Glomerular endothelial cell (primary cell): ENCODE measurements around the gene DNAJB1. TPM values are rescaled to one million over a fixed set of nuclear protein-coding genes. Genes with fewer than 3 reads are reported as not detected.
"Not testable (repeated sequence)": the region's sequence is repeated elsewhere in the genome, so short reads cannot be mapped to it uniquely, and the experiment has no call there.

Experiments used
- DNase-seq: peaks from one replicate; pipeline ENCODE4 v3.0.0-alpha.2; 2011; ENCODE audit warnings: low read depth, low spot score; ENCODE audit errors: extremely low read depth
- total RNA-seq: library from RNA; depleted of rRNA; stranded (reverse); fragments of >200 nt; gene quantifications from 2 replicates; pipeline ENCODE4 v1.2.3, GENCODE V29; 2015

DNAJB1 gene
- 73.6 and 84.1 TPM in 2 replicates for total RNA-seq

GRCh38 chr19:14517840-14518505, at the start of gene DNAJB1:
Gene DNAJB1 (minus strand): TSS chr19:14518397. CDS start chr19:14518349, 48 bp downstream.
- no peak for DNase-seq

GRCh38 chr19:14567079-14567478, 48.9 kb upstream of the DNAJB1 start:
- DNase-seq, result no peak

DNA sequence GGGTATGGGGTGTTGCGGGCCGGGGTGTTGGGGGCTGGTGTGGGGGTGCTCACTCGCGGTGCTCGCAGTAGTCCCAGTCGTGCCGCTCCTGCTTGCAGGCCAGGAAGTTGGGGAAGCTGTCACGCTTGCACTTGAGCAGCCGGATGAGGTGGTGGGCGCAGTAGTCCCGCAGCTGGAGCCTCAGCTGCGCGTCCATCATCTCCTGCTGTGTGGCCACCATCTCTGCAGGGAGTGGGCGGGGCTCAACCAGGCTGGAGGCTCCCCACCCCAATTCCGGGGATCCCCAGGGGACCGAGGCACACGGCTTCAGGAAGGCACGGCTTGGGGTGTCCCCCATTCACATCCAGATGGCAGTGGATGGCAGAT, 48.5 kb upstream of the DNAJB1 start:
- no peak for DNase-seq

DNA sequence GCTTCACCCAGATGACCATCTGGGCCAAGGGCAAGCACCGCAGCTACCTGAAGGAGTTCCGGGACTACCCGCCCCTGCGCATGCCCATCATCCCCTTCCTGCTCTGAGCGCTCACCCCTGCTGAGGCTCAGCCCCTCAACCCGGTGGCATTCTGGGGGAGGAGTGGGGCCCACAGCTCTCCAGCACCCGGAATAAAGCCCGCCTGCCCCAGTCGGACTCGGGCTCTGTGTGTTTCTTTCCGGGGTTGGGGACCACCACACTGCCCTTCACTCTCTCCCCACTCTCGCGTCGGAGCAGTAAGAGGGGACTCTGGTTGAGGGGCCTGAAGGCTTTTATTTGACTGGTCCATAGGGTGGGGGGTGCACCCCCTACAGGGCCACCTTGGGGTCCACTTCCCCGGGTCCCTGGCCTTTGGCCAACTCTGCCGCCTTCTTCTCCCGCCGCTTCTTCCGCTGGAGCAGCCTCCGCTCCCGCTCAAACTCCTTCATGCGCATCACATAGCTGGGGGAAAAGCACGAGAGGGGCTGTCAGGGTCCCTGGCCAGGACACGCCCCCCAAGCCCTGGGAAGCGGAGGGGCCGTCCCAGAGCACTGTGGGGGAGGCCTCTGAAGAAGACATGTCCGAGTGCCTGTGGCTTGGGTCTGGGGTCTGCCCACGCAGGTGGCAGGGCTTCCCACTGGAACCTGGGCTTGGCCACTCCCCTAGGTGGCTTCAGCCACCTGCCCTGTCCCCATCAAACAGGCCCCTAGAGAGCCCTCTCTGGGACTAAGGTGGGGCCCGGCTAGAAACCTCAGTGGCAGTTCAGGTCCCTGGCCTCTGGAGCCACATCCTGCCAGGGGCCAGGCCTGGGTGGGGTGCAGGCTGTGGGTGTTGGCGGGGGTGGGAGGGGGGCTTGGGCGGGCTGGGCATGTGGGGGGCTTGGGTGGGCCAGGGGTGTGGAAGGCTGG, 47.8 kb upstream of the DNAJB1 start:
- DNase-seq, result no peak

DNA sequence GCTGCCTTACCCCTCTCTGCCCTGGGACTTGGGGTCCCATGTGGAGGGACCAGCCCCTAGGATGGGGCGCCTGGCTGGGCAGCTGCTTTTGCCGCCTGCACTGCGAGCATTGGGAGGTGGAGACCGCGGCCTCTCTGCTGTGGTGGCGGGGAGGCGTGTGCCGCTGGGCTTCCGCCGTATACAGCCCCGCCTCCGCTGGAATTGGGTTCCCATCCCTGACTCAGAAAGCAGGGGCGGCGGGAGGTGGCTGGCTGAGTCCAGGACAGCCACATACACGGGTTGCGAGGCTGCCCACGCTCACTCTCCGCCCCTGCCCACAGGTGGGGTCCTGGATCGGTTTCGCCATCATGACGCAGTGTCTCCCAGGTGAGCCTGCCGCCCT, 47.1 kb upstream of the DNAJB1 start:
- no peak for DNase-seq

GRCh38 chr19:14564652-14565297, 46.6 kb upstream of the DNAJB1 start:
- not testable (repeated sequence) for DNase-seq

- no peak for DNase-seq
Observed at GRCh38 chr19:14563989-14564651, 45.9 kb upstream of the DNAJB1 start.

GRCh38 chr19:14563590-14563926, 45.4 kb upstream of the DNAJB1 start:
- DNase-seq, result no peak

DNA sequence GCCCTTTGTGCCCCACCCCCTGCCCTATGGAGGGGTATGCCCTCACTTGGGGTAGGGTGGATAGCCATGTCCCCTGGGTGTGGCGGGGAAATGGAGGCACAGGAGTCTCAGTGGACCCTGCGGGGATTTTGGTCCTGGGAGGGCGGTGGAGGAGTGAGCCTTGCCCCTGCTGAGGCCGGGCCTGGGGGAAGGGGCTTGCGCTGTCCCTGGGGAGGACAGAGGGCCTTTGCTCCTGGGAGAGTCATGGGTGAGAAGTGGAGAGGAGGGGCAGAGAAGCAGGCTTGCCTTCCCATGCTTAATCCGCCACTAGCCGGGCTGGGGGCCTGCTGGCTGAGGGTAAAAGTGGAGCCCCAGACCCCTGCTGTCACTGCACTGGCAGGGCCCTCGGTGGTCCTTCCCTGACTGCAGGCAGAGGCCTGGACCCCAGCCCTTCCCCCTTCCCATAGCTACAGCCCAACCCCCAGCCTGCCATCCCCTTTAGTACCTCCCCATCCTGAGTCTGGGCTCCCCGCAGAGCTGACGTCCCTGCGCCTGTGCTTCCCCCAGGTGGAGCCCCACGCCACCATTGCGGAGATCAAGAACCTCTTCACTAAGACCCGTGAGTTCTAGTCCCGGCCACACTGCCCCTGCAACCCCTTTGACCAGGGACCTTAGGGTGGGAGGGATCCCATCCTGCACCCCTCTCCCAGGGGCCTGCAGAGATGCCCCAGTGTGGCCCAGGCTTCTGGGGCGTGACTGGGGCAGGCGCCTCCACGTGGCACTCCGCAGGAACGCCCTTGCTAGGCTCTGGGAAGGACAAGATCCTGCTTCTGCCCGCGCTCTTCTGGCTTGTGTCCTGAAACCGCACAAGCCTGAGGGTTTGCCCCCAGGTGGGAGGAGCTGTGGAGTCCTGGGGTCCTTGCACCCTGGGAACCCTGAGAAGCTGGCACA, 44.7 kb upstream of the DNAJB1 start:
- DNase-seq, result no peak

DNA sequence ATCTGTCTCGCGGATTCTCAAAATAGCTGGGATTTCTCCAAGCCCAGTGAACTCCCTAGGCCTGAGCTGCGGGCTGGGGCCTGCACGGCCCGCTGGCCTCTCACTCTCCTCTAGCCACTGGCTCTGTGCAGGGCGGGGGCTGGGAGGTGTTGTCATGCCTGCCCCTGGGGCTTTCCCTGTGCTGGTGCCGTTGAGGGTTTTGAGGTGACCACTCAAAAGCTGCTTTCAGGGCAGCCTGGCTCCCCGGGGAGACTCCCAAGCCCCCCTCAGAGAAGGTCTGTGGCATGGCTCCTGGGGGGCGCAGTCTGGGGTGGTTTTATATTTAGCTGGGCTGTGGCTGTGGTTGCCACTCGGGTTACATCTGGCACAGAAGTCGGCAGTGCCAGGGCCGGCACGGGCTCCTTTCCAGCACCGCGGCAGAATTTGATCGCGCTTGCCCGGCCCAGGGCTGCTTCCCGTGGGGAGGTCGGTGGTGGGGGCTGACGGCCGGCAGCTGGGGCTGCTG, 43.7 kb upstream of the DNAJB1 start:
- DNase-seq, result no peak

- DNase-seq, result no peak
Observed at GRCh38 chr19:14561249-14561648, 43.1 kb upstream of the DNAJB1 start.

- no peak for DNase-seq
Observed at GRCh38 chr19:14560776-14561108, 42.5 kb upstream of the DNAJB1 start.

GRCh38 chr19:14559916-14560775, 41.9 kb upstream of the DNAJB1 start:
- no peak for DNase-seq

- no peak for DNase-seq
Observed at GRCh38 chr19:14558370-14559066, 40.3 kb upstream of the DNAJB1 start.

DNA sequence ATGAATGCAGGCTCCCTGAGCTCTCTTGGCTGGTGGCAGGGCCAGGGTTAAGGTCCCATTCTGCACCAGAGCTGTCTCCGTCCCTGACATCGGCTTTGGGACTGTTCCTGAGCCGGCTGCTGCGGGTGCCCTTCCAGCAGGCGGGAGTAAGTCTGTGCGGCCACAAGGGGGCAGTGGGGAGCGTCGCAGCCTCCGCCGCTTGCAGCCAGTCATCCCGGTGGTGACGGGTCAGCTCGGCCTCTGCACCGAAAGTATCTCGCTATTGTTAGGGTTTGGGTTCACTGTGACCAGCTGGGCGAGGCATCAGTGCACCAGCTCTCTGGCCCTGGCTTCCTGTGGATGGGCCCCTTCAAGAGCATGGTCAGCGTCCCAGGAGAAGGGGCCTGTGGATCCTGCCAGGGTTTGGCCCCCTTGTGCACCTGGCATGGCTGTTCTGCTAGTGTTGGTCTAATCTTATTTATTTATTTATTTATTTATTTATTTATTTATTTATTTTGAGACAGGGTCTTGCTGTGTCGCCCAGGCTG, 38.5 kb upstream of the DNAJB1 start:
- DNase-seq, result peak; percentile 48

DNA sequence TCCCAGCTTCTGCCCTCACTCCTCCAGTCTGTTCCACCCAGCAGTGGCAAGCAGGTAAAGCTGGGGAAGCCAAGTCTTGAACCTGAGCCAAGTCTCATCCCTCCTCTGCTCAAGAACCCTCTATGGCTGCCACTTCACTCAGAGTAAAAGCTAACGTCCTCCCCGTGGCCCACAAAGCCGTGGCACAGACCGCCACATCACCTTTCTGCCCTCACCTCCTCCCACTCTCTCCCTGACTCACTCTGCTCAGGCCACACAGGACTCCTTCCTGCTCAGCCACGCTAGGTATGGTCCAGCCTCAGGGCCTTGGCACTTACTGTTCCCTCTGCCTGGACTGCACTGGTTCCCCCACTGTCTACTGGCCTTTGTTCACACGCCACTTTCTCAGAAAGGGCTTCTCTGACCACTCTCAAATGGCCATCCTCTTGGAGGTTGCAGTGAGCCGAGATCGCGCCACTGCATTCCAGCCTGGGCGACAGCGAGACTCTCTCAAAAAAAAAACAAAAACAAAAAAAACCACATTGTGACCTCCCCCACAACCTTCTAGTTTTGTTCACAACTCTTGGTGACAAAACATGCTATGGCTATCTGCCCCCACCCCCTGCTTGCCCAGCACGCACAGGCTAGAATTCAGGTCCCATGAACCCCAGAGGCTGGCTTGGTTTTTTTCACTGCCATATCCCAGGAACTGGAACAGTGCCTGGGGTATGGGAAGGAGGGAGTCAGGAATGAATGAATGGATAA, 37.9 kb upstream of the DNAJB1 start:
- no peak for DNase-seq

GRCh38 chr19:14554382-14554812, 36.2 kb upstream of the DNAJB1 start:
- DNase-seq, result no peak

- DNase-seq, result no peak
Observed at GRCh38 chr19:14553939-14554243, 35.7 kb upstream of the DNAJB1 start.
